HepG2 (cell line): ENCODE results near the gene DACT2. TPM values are rescaled to one million over a fixed set of nuclear protein-coding genes. Genes with fewer than 3 reads are reported as not detected.

Source experiments
- ATAC-seq: fragments of 200-7000 bp; cut with Tn5 transposase; 3 replicates; pipeline ENCODE4 v1.9.1; 2020; ENCODE audit warnings: mild to moderate bottlenecking, moderate library complexity
- BruUV-seq: library from RNA; stranded (reverse); fragments of 400-500 nt; replicated peaks from 2 replicates; lab custom pipeline; 2021; lab: Mats Ljungman, UMichigan
- CTCF ChIA-PET: fragments of 300-600 bp; formaldehyde crosslinking; extraction: SDS; loops from one replicate; lab custom pipeline; 2021; ENCODE audit warnings: low total read pairs, inconsistent platforms, low intra/inter-chr PET ratio; lab: Yijun Ruan, JAX
- POLR2A ChIA-PET: fragments of 350-600 bp; sonication (Branson Sonifier 250); formaldehyde crosslinking; loops from one replicate; lab custom pipeline; 2020; ENCODE audit warnings: antibody characterized with exemption, inconsistent platforms; lab: Yijun Ruan, JAX
- DNase-seq: peaks from one replicate; pipeline ENCODE4 v3.0.0-alpha.2; 2015; ENCODE audit warnings: low spot score
- FAIRE-seq: peaks from 3 replicates; lab custom pipeline; 2011; peaks lifted over from hg19 to GRCh38; lab: Jason Lieb, UNC
- H2AFZ ChIP-seq: one replicate; pipeline ENCODE4 v1.6.1; 2011; ENCODE audit warnings: low read length, inconsistent platforms
- H3K27ac ChIP-seq: fragments of 300-600 bp; 3 replicates; pipeline ENCODE4 v1.8.0; 2011; ENCODE audit warnings: mixed run types, mild to moderate bottlenecking, mixed read lengths, low read length, inconsistent platforms; ENCODE audit not compliant: insufficient read depth; ENCODE audit errors: extremely low read length
- H3K27me3 ChIP-seq, 2 experiments: fragments of 200-600 bp in 1 of 2; 2 replicates in 1 of 2; 3 replicates in 1 of 2; pipeline versions ENCODE4 v1.6.0 to v1.8.0; 2011; ENCODE audit warnings: low read length in 2 of 2, mild to moderate bottlenecking in 2 of 2, moderate library complexity in 2 of 2, inconsistent platforms in 1 of 2; ENCODE audit not compliant: insufficient read depth in 2 of 2, control insufficient read depth in 1 of 2
- H3K36me3 ChIP-seq, 2 experiments: fragments of 200-600 bp in 1 of 2; replicated peaks in 1 of 2; 2 replicates in 1 of 2; 3 replicates in 1 of 2; pipeline versions ENCODE4 v1.5.1 to v1.8.0; 2011; ENCODE audit warnings: low read length in 2 of 2, inconsistent platforms in 1 of 2; ENCODE audit not compliant: insufficient read depth in 2 of 2, control insufficient read depth in 1 of 2
- H3K4me1 ChIP-seq: 2 replicates; pipeline ENCODE4 v1.5.1; 2012; ENCODE audit warnings: low read length, inconsistent platforms; ENCODE audit not compliant: insufficient read depth
- H3K4me2 ChIP-seq: 2 replicates; pipeline ENCODE4 v1.6.0; 2011; ENCODE audit warnings: low read depth, low read length, inconsistent platforms
- H3K4me3 ChIP-seq, 3 experiments: fragments of 200-600 bp in 1 of 3; sonication (generic), shearing (Covaris generic) in 1 of 3; replicated peaks in 1 of 3; 2 replicates each; pipeline ENCODE4 v1.5.1; 2011 to 2016; ENCODE audit warnings: low read length in 3 of 3, inconsistent platforms in 2 of 3, low read depth in 2 of 3, mild to moderate bottlenecking in 2 of 3, control low read depth in 1 of 3, mixed read lengths in 1 of 3; ENCODE audit not compliant: insufficient read depth in 1 of 3
- H3K79me2 ChIP-seq: one replicate; pipeline ENCODE4 v1.6.1; 2011; ENCODE audit warnings: low read length, inconsistent platforms; ENCODE audit not compliant: insufficient read depth
- H3K9ac ChIP-seq: 2 replicates; pipeline ENCODE4 v1.6.0; 2011; ENCODE audit warnings: mild to moderate bottlenecking, low read depth, low read length, inconsistent platforms; ENCODE audit not compliant: insufficient read depth
- H3K9me3 ChIP-seq: 2 replicates; pipeline ENCODE4 v1.5.1; 2012; ENCODE audit warnings: mild to moderate bottlenecking, low read length
- H4K20me1 ChIP-seq: 2 replicates; pipeline ENCODE4 v1.6.0; 2011; ENCODE audit warnings: inconsistent platforms, mild to moderate bottlenecking, low read length, moderate library complexity; ENCODE audit not compliant: insufficient read depth
- ATF2 ChIP-seq: sonication (generic); formaldehyde crosslinking; IDR thresholded peaks from 2 replicates; pipeline ENCODE4 v1.4.0; 2020; ENCODE audit warnings: missing genetic modification reagents
- BCL6 ChIP-seq: IDR thresholded peaks from 2 replicates; pipeline ENCODE4 v1.6.1; 2016; ENCODE audit warnings: missing genetic modification reagents, missing compliant biosample characterization
- EP300 ChIP-seq, 3 experiments: sonication (generic) in 1 of 3; formaldehyde crosslinking in 1 of 3; IDR thresholded peaks; 2 replicates each; pipeline versions ENCODE4 v1.5.1 to v1.6.1; 2011 to 2020; ENCODE audit warnings: low read depth in 2 of 3, low read length in 2 of 3, borderline replicate concordance in 1 of 3, improper control_type of control experiment in 1 of 3, mild to moderate bottlenecking in 1 of 3, missing genetic modification reagents in 1 of 3, moderate library complexity in 1 of 3
- MLX ChIP-seq: IDR thresholded peaks from 2 replicates; pipeline ENCODE4 v1.6.1; 2016
- POLR2AphosphoS2 ChIP-seq: IDR thresholded peaks from 2 replicates; pipeline ENCODE4 v1.6.1; 2011; ENCODE audit warnings: low read depth, low read length, improper control_type of control experiment
- POLR2G ChIP-seq: fragments of 200-400 bp; formaldehyde crosslinking; IDR thresholded peaks from 2 replicates; pipeline ENCODE4 v1.6.1; 2018; ENCODE audit warnings: mild to moderate bottlenecking, low read depth, low read length, moderate library complexity
- STAT5B ChIP-seq: sonication (generic); formaldehyde crosslinking; IDR thresholded peaks from 2 replicates; pipeline ENCODE4 v1.4.0; 2020; ENCODE audit warnings: missing genetic modification reagents
- ZNF318 ChIP-seq: sonication (generic); formaldehyde crosslinking; IDR thresholded peaks from 2 replicates; pipeline ENCODE4 v1.4.0; 2020; ENCODE audit warnings: mild to moderate bottlenecking, missing genetic modification reagents
- ZNF567 ChIP-seq: sonication (generic); formaldehyde crosslinking; IDR thresholded peaks from 2 replicates; pipeline ENCODE4 v1.8.1; 2023; ENCODE audit warnings: mild to moderate bottlenecking, missing genetic modification reagents, borderline replicate concordance
- WGBS: methylation state at CpG from one replicate; pipeline ENCODE4 v1.1.6; 2017; ENCODE audit warnings: low lambda C conversion rate; 5-methylcytosine and 5-hydroxymethylcytosine counted together
- in situ Hi-C: cut with HindIII; loops from 2 replicates; pipeline ENCODE4 v1.10.0; 2017; ENCODE audit warnings: low pct_unique_long_range_greater_than_20kb; ENCODE audit not compliant: extremely low pct_ligation_motif_present
- intact Hi-C: fragments of 100-400 bp; cut with micrococcal nuclease; formaldehyde crosslinking; loops from one replicate; pipeline ENCODE4 v1.10.0; 2022; ENCODE audit not compliant: unreplicated experiment
- polyA plus RNA-seq, 8 experiments: library from polyadenylated mRNA; depleted of rRNA in 3 of 8; stranded (reverse) in 7 of 8; unstranded in 1 of 8; fragments of >200 nt; fragmentation: Illumina TruSeq in 4 of 8; extraction: Trizol in 4 of 8; gene quantifications; 2 replicates each; pipeline versions ENCODE4 v1.2.1 to v1.2.3, GENCODE V29; 2011 to 2016; ENCODE audit warnings: low read depth in 4 of 8, missing spikeins in 1 of 8, mixed read lengths in 1 of 8; ENCODE audit not compliant: insufficient read depth in 1 of 8
- total RNA-seq, 5 experiments: library from RNA; depleted of rRNA; stranded (reverse); fragments of >200 nt; fragmentation: Illumina TruSeq; extraction: Trizol; gene quantifications; 2 replicates each; pipeline ENCODE4 v1.2.3, GENCODE V29; 2016; ENCODE audit warnings: low read depth in 1 of 5
- TF ChIP-seq, protein P1 (sequence below): sonication (generic); IDR thresholded peaks from 2 replicates; pipeline ENCODE4 v1.6.1; 2016; ENCODE audit warnings: low read depth, borderline replicate concordance

The DACT2 gene
- total and polyA plus RNA-seq, 2 of the 13 experiments (the other 11 are each of a cell fraction or from before 2014, with no cell fraction given) = 0.15 TPM; not detected in 1

- TF ChIP-seq, protein P1, sequence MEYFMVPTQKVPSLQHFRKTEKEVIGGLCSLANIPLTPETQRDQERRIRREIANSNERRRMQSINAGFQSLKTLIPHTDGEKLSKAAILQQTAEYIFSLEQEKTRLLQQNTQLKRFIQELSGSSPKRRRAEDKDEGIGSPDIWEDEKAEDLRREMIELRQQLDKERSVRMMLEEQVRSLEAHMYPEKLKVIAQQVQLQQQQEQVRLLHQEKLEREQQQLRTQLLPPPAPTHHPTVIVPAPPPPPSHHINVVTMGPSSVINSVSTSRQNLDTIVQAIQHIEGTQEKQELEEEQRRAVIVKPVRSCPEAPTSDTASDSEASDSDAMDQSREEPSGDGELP = no peak
- TF ChIP-seq BCL6 (CRISPR knock-in tag) (no peak), ATF2 (no peak), POLR2AphosphoS2 (no peak)
- TF ChIP-seq, all 625 proteins: peak for 10
Measured at GRCh38 chr6:168345896-168346754, 26.5 kb upstream of the DACT2 start (continued).

DNA sequence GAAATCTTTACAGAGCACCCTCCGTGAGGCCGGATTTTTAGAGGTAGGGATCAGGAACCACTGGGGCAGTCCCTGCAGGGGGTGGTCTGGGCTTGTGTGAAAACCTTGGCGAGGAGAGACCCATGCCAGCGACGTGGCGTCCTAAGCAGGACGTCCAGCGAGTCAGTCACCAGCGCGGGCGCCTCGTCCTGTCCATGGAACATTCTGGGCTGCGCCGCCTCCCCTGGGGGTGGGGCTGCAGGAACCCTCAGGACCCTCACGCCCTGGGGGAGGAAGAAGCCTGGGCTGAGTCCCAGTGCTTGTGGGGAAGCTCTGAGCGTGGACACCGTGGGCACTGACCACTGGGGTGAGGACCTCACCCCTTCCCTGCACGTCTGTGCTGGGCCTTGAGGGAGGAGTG is 25.7 kb upstream of the DACT2 start:
- Histone ChIP-seq H3K27ac (no peak overlapping the region), H3K36me3 (no peaks in the 10 kb centered on the region), H2AFZ (no peak overlapping the region), H3K4me2 (no peak overlapping the region), H3K4me3 (no peak overlapping the region), H3K27me3 (peaks cover 0 to 17% of the 10 kb centered on the region in 2 experiments; a peak in 3 of 5 replicates), H3K9me3 (no peaks in the 10 kb centered on the region), H3K9ac (no peak overlapping the region), H4K20me1 (no peaks in the 10 kb centered on the region), H3K4me1 (peaks cover 15% of the 10 kb centered on the region), H3K79me2 (no peaks in the 10 kb centered on the region)
- ChIA-PET CTCF (no interaction called here), POLR2A (no interaction called here)
- in situ Hi-C loops (no loop called here), intact Hi-C loops (no loop called here)
- no peak for ATAC-seq
- BruUV-seq = no TSS peak
- no peak for DNase-seq
- WGBS = 81% methylated on average over 18 of the region's 18 CpGs
- FAIRE-seq = no peak
- TF ChIP-seq EP300 (IDR thresholded peaks at IDR 0.05; ENCODE audit: low read depth in 2 of 2, low read length in 2 of 2) = no peak
- TF ChIP-seq EP300 (CRISPR knock-in tag; IDR thresholded peaks at IDR 0.05; ENCODE audit: borderline replicate concordance) = no peak
- TF ChIP-seq POLR2G = no peak
- TF ChIP-seq STAT5B = no peak
- TF ChIP-seq ZNF567 (CRISPR knock-in tag) = no peak
- TF ChIP-seq MLX (CRISPR knock-in tag) = no peak
- no peak for TF ChIP-seq ZNF318 (CRISPR knock-in tag)
